ENCODE measurements around the gene DEPP1. TPM values are rescaled to one million over a fixed set of nuclear protein-coding genes. Genes with fewer than 3 reads are reported as not detected.

The DEPP1 gene
- polyA plus RNA-seq, 4 donors = 4.0 to 39.4 (median 6.0) TPM

- no peak overlapping the region for H3K27ac ChIP-seq (ENCODE audit: low read depth in 1 of 3, low read length in 2 of 3)
- peaks cover 0 to 7% (median 0%) of the 10 kb centered on the region in 3 donors for H3K4me1 ChIP-seq (ENCODE audit: control insufficient read depth in 3 of 3, insufficient read depth in 2 of 3, low read depth in 1 of 3, low read length in 2 of 3)
- no peak overlapping the region for H3K4me3 ChIP-seq (ENCODE audit: low read depth in 1 of 3, low read length in 3 of 3)
- DNase-seq = no peak
- WGBS, 3 donors = 79 to 87% (median 83%) methylated on average over 18 of the region's 18 CpGs
- no peaks in the 10 kb centered on the region for H3K36me3 ChIP-seq (ENCODE audit: control insufficient read depth in 3 of 3, insufficient read depth in 2 of 3, low read depth in 1 of 3, low read length in 3 of 3)
- H3K9me3 ChIP-seq (ENCODE audit: control insufficient read depth in 2 of 2, insufficient read depth in 1 of 2, low read depth in 1 of 2, low read length in 1 of 2) = no peaks in the 10 kb centered on the region
- no peak for FAIRE-seq
- H3K27me3 ChIP-seq (ENCODE audit: control insufficient read depth in 3 of 3, insufficient read depth in 3 of 3, low read length in 3 of 3) = no peaks in the 10 kb centered on the region
These were observed 44.0 kb downstream of the DEPP1 start for GRCh38 chr10:44934416-44935200.

GRCh38 chr10:44933451-44934321 lies 44.9 kb downstream of the DEPP1 start:
- no peak overlapping the region for H3K27ac ChIP-seq (ENCODE audit: low read depth in 1 of 3, low read length in 2 of 3)
- peaks cover 0 to 3% of the 10 kb centered on the region in 2 donors for H3K9me3 ChIP-seq (ENCODE audit: control insufficient read depth in 2 of 2, insufficient read depth in 1 of 2, low read depth in 1 of 2, low read length in 1 of 2)
- no peaks in the 10 kb centered on the region for H3K36me3 ChIP-seq (ENCODE audit: control insufficient read depth in 3 of 3, insufficient read depth in 2 of 3, low read depth in 1 of 3, low read length in 3 of 3)
- DNase-seq = no peak
- peaks cover 0 to 7% (median 0%) of the 10 kb centered on the region in 3 donors for H3K4me1 ChIP-seq (ENCODE audit: control insufficient read depth in 3 of 3, insufficient read depth in 2 of 3, low read depth in 1 of 3, low read length in 2 of 3)
- WGBS, 3 donors = 78 to 84% (median 81%) methylated on average over 9 of the region's 9 CpGs
- H3K4me3 ChIP-seq (ENCODE audit: low read depth in 1 of 3, low read length in 3 of 3) = no peak overlapping the region
- FAIRE-seq = no peak
- H3K27me3 ChIP-seq (ENCODE audit: control insufficient read depth in 3 of 3, insufficient read depth in 3 of 3, low read length in 3 of 3) = no peaks in the 10 kb centered on the region

GRCh38 chr10:44932517-44933450 lies 45.8 kb downstream of the DEPP1 start:
- FAIRE-seq = no peak

GRCh38 chr10:44931621-44932516 lies 46.7 kb downstream of the DEPP1 start:
- no peak for FAIRE-seq
- no peaks in the 10 kb centered on the region for H3K27me3 ChIP-seq (ENCODE audit: control insufficient read depth in 3 of 3, insufficient read depth in 3 of 3, low read length in 3 of 3)

More at GRCh38 chr10:44932517-44933450, 45.8 kb downstream of the DEPP1 start:
- WGBS, 3 donors = 41 to 48% (median 47%) methylated on average over 10 of the region's 10 CpGs
- DNase-seq = peak; percentile 85 to 91
- Histone ChIP-seq H3K4me3 (ENCODE audit: low read depth in 1 of 3, low read length in 3 of 3) (no peak overlapping the region), H3K36me3 (ENCODE audit: control insufficient read depth in 3 of 3, insufficient read depth in 2 of 3, low read depth in 1 of 3, low read length in 3 of 3) (no peaks in the 10 kb centered on the region), H3K9me3 (ENCODE audit: control insufficient read depth in 2 of 2, insufficient read depth in 1 of 2, low read depth in 1 of 2, low read length in 1 of 2) (peaks cover 0 to 3% of the 10 kb centered on the region in 2 donors), H3K27me3 (ENCODE audit: control insufficient read depth in 3 of 3, insufficient read depth in 3 of 3, low read length in 3 of 3) (no peaks in the 10 kb centered on the region), H3K4me1 (ENCODE audit: control insufficient read depth in 3 of 3, insufficient read depth in 2 of 3, low read depth in 1 of 3, low read length in 2 of 3) (peaks cover 0 to 9% (median 0%) of the 10 kb centered on the region in 3 donors), H3K27ac (ENCODE audit: low read depth in 1 of 3, low read length in 2 of 3) (no peak overlapping the region)

GRCh38 chr10:44930904-44931620 lies 47.5 kb downstream of the DEPP1 start:
- H3K36me3 ChIP-seq (ENCODE audit: control insufficient read depth in 3 of 3, insufficient read depth in 2 of 3, low read depth in 1 of 3, low read length in 3 of 3) = no peaks in the 10 kb centered on the region
- no peaks in the 10 kb centered on the region for H3K27me3 ChIP-seq (ENCODE audit: control insufficient read depth in 3 of 3, insufficient read depth in 3 of 3, low read length in 3 of 3)
- no peak overlapping the region for H3K27ac ChIP-seq (ENCODE audit: low read depth in 1 of 3, low read length in 2 of 3)
- H3K4me1 ChIP-seq (ENCODE audit: control insufficient read depth in 3 of 3, insufficient read depth in 2 of 3, low read depth in 1 of 3, low read length in 2 of 3) = peaks cover 0 to 21% (median 0%) of the 10 kb centered on the region in 3 donors
- FAIRE-seq = no peak
- H3K4me3 ChIP-seq (ENCODE audit: low read depth in 1 of 3, low read length in 3 of 3) = no peak overlapping the region
- H3K9me3 ChIP-seq (ENCODE audit: control insufficient read depth in 2 of 2, insufficient read depth in 1 of 2, low read depth in 1 of 2, low read length in 1 of 2) = peaks cover 0 to 3% of the 10 kb centered on the region in 2 donors
- DNase-seq = no peak
- WGBS, 3 donors = 69 to 82% (median 82%) methylated on average over 4 of the region's 4 CpGs

More at GRCh38 chr10:44931621-44932516, 46.7 kb downstream of the DEPP1 start:
- no peak overlapping the region for H3K27ac ChIP-seq (ENCODE audit: low read depth in 1 of 3, low read length in 2 of 3)
- no peak overlapping the region for H3K4me3 ChIP-seq (ENCODE audit: low read depth in 1 of 3, low read length in 3 of 3)
- DNase-seq = no peak
- no peaks in the 10 kb centered on the region for H3K36me3 ChIP-seq (ENCODE audit: control insufficient read depth in 3 of 3, insufficient read depth in 2 of 3, low read depth in 1 of 3, low read length in 3 of 3)
- 78 to 89% (median 88%) methylated on average over 10 of the region's 10 CpGs for WGBS, 3 donors
- peaks cover 0 to 18% (median 0%) of the 10 kb centered on the region in 3 donors for H3K4me1 ChIP-seq (ENCODE audit: control insufficient read depth in 3 of 3, insufficient read depth in 2 of 3, low read depth in 1 of 3, low read length in 2 of 3)
- H3K9me3 ChIP-seq (ENCODE audit: control insufficient read depth in 2 of 2, insufficient read depth in 1 of 2, low read depth in 1 of 2, low read length in 1 of 2) = peaks cover 0 to 3% of the 10 kb centered on the region in 2 donors

- 70 to 86% (median 78%) methylated on average over 7 to 8 of the region's 8 CpGs for WGBS, 3 donors
- Histone ChIP-seq H3K9me3 (ENCODE audit: control insufficient read depth in 2 of 2, insufficient read depth in 1 of 2, low read depth in 1 of 2, low read length in 1 of 2) (peaks cover 0 to 3% of the 10 kb centered on the region in 2 donors), H3K27me3 (ENCODE audit: control insufficient read depth in 3 of 3, insufficient read depth in 3 of 3, low read length in 3 of 3) (no peaks in the 10 kb centered on the region), H3K4me3 (ENCODE audit: low read depth in 1 of 3, low read length in 3 of 3) (no peak overlapping the region), H3K27ac (ENCODE audit: low read depth in 1 of 3, low read length in 2 of 3) (no peak overlapping the region), H3K36me3 (ENCODE audit: control insufficient read depth in 3 of 3, insufficient read depth in 2 of 3, low read depth in 1 of 3, low read length in 3 of 3) (no peaks in the 10 kb centered on the region), H3K4me1 (ENCODE audit: control insufficient read depth in 3 of 3, insufficient read depth in 2 of 3, low read depth in 1 of 3, low read length in 2 of 3) (peaks cover 0 to 21% (median 0%) of the 10 kb centered on the region in 3 donors)
- FAIRE-seq (no peak), DNase-seq (no peak)
These were observed 49.0 kb downstream of the DEPP1 start for GRCh38 chr10:44929356-44930255.
